Measurements from ENCODE around the gene TSKU. TPM values are rescaled to one million over a fixed set of nuclear protein-coding genes. Genes with fewer than 3 reads are reported as not detected.

The TSKU gene
- total RNA-seq, 4 donors from 2014 or later, result 153 to 281 (median 161) TPM

DNA sequence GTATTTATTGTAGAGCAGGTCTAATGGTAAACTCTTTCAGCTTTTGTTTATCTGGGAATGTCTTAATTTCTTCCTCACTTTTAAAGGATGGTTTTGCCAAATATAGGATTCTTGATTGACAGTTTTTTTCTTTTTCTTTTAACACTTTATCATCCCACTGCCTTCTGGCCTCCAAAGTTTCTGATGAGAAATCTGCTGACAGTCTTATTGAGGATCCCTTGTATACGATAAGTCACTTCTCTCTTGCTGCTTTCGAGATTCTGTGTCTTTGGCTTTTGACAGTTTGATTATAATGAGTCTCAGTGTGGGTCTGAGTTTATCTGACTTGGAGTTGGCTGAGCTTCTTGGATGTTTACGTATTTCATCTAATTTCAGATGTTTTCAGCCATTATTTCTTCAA lies 6.7 kb upstream of the TSKU start:
- TF ChIP-seq, protein P1, sequence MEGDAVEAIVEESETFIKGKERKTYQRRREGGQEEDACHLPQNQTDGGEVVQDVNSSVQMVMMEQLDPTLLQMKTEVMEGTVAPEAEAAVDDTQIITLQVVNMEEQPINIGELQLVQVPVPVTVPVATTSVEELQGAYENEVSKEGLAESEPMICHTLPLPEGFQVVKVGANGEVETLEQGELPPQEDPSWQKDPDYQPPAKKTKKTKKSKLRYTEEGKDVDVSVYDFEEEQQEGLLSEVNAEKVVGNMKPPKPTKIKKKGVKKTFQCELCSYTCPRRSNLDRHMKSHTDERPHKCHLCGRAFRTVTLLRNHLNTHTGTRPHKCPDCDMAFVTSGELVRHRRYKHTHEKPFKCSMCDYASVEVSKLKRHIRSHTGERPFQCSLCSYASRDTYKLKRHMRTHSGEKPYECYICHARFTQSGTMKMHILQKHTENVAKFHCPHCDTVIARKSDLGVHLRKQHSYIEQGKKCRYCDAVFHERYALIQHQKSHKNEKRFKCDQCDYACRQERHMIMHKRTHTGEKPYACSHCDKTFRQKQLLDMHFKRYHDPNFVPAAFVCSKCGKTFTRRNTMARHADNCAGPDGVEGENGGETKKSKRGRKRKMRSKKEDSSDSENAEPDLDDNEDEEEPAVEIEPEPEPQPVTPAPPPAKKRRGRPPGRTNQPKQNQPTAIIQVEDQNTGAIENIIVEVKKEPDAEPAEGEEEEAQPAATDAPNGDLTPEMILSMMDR (IDR thresholded peaks at IDR 0.05), result no peak
- DNase-seq (ENCODE audit: low spot score), result no peak
- no peak for ATAC-seq (ENCODE audit: low FRiP score)

DNA sequence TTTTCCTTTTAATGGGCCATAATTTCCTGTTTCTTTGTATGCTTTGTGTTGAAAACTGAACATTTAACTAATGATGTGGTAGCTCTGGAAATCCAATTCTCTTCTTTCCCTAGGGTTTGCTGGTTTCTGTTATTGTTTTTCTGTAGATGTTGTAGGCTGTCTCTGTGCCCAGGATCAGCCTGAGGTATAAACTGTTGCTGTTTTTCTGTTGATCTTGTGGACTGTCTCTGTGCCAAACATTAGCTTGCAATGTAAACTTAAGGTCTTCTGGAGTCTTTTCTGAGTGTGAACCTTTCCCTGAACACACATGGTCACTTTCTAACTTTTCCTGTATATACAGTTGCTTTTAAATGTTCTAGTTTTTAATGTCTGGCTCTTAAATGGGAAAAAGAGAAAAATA lies 5.9 kb upstream of the TSKU start:
- TF ChIP-seq, protein P1 (IDR thresholded peaks at IDR 0.05), result no peak
- no peak for DNase-seq (ENCODE audit: low spot score)
- ATAC-seq (ENCODE audit: low FRiP score), result no peak

DNA sequence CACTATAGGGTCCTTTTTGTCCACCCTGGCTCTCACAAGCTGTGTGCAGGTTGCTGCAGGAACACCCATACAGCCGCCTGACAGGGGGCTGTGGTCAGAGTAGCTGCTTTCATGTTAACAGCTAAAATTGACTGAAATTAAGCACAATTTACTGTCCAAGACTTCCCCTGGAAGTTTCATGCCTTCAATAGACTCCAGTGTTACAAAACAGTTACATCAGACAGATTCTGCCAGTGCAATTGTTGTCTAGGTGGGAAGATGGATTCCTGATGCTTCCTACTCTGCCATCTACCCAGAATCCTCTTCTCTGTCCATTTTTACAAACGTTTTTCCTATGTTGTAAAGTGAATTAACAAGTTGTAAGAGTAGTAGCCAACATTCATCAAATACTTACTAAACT lies 5.3 kb upstream of the TSKU start:
- ATAC-seq (ENCODE audit: low FRiP score), result no peak
- no peak for DNase-seq (ENCODE audit: low spot score)
- TF ChIP-seq, protein P1 (IDR thresholded peaks at IDR 0.05), result no peak

DNA sequence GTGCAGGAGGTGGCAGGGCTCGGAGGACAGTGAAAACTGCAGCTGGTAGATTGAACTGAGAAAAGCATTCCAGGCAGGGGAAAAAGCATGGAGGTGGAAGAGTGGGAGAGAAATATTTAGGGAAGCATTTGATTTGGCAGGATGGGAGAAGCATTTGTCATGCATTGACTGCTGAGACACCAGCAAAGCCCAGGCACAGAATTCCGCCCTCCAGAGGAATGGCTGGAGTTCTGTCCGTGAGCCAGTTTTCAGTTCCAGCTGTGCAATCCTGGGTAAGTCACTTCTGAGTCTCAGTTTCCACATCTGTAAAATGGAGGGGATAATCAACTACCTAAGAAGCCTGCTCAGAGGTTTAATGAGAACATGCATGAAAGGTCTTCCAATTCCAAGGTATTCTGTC lies 4.3 kb upstream of the TSKU start:
- TF ChIP-seq, protein P1 (IDR thresholded peaks at IDR 0.05), result no peak
- ATAC-seq (ENCODE audit: low FRiP score), result no peak
- DNase-seq (ENCODE audit: low spot score), result no peak

DNA sequence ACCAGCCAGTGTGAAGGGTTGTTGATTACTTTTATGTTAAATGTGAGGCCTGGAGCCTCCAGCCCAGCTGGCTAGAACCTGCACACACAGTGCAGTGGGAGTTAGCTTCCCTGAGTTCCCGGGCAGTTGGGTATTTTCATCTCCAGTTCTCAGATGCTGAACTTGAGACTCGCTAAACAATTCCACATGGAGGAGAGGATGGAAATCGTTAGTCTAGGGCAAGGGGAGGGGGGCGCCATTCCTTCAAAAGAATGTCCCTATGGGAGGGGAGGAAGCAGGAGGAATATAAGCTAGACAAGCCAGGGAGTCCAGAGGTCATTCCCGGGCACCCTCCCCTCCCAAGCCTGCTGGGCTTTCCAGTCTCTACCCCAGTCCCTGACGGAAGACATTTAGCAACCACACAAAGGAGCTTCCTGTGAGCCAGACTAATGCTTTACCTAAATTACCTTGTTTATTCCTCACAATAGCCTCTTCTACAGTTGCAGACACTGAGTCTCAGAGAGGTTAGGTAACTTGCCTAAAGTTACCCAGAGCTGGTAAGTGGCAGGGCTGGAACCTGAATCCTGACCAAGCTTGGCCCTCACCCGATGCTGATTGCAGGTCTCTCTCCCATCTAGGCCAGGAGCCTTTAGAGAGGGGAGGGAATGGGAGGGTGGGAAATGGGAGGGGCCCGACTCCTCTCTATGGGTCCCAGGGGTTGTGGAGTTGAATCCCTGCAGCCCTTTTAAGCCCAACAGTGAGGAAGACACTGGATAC lies 1.9 kb upstream of the TSKU start:
- no peak for DNase-seq (ENCODE audit: low spot score)
- TF ChIP-seq, protein P1 (IDR thresholded peaks at IDR 0.05), result no peak
- no peak for ATAC-seq (ENCODE audit: low FRiP score)

DNA sequence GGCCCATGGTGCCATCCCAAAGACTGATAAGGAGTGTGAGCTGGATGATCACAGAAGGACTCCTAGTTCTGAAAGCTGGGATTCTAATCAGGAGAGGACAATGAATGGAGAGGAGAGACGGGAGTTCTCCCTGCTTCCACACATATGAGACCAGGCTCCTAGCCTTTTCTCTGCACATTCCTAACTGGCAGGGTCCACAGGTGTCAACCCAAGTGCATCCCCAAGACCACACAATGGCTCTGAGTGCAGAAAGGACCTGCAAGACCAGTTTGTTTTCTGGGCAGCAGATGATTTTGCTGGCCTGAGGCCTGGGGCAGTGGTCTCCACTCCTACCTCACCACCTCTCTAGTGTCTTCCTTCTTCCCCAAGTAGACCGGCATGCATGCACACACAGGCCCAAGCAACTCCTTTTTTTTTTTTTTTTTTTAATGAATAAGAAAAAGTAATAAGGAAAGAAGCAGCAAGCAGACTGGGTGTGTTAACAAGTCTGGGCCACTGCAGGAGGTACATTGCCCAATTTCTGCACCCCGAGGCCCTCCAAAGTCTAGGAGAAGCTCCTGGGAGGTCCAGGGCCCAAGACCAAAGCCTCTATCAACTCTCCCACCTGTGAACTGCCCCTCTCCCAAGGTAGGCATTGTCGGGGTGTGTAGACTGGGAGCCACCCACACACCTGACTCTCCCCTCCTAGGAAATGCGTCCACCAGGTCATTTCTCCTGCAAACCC lies 1.2 kb upstream of the TSKU start:
- ATAC-seq (ENCODE audit: low FRiP score) (no peak), DNase-seq (ENCODE audit: low spot score) (no peak)
- TF ChIP-seq, protein P1 (IDR thresholded peaks at IDR 0.05), result no peak

Measured in omental fat pad (tissue), 4 donors.